HG03060 (cell line): ENCODE measurements around the gene CLCF1.

Experiments
- ATAC-seq: cut with Tn5 transposase; IDR thresholded peaks from one replicate; pipeline ENCODE4 v1.9.1; 2021; ENCODE audit warnings: low read depth, moderate number of reproducible peaks; ENCODE audit not compliant: unreplicated experiment

Gene CLCF1

GRCh38 chr11:67364169-67364568 is 9.2 kb downstream of the CLCF1 start:
- ATAC-seq, result no peak

- ATAC-seq, result no peak
These were observed 15.3 kb downstream of the CLCF1 start for GRCh38 chr11:67357831-67358670.

GRCh38 chr11:67356864-67357561 is 16.4 kb downstream of the CLCF1 start:
- no peak for ATAC-seq

GRCh38 chr11:67356387-67356863 is 17.0 kb downstream of the CLCF1 start:
- ATAC-seq, result no peak

GRCh38 chr11:67355794-67356386 is 17.5 kb downstream of the CLCF1 start:
- no peak for ATAC-seq

GRCh38 chr11:67355023-67355793 is 18.2 kb downstream of the CLCF1 start:
- no peak for ATAC-seq

- no peak for ATAC-seq
These were observed 19.0 kb downstream of the CLCF1 start for GRCh38 chr11:67354075-67355022.

GRCh38 chr11:67353317-67354074 is 19.9 kb downstream of the CLCF1 start, which contains the start of gene POLD4:
Gene POLD4, minus strand, starts transcription at chr11:67353546. Its CDS starts 147 bp downstream, at chr11:67353399.
- ATAC-seq, result peak; percentile 64

GRCh38 chr11:67352546-67353316 is 20.7 kb downstream of the CLCF1 start:
- no peak for ATAC-seq

- ATAC-seq, result no peak
These were observed 22.0 kb downstream of the CLCF1 start for GRCh38 chr11:67351275-67352005.

- no peak for ATAC-seq
These were observed 23.4 kb downstream of the CLCF1 start for GRCh38 chr11:67349928-67350465.

- no peak for ATAC-seq
These were observed 23.9 kb downstream of the CLCF1 start for GRCh38 chr11:67349457-67349856.

GRCh38 chr11:67349036-67349435 is 24.4 kb downstream of the CLCF1 start:
- ATAC-seq, result no peak

- no peak for ATAC-seq
These were observed 25.2 kb downstream of the CLCF1 start for GRCh38 chr11:67347964-67348749.

GRCh38 chr11:67345920-67346819 is 27.2 kb downstream of the CLCF1 start:
- no peak for ATAC-seq
